CD8-positive, alpha-beta memory T cell (primary cell): ENCODE measurements around the gene CDC25A. TPM values are rescaled to one million over a fixed set of nuclear protein-coding genes. Genes with fewer than 3 reads are reported as not detected.
A peak's percentile ranks its signal among the peaks of the same experiment; 100 is the strongest.

Experiments
- CTCF ChIA-PET: fragments of 350-600 bp; sonication (Branson Sonifier 250); formaldehyde crosslinking; loops from one replicate; lab custom pipeline; 2021; ENCODE audit warnings: antibody characterized with exemption; lab: Charles Lee
- POLR2A ChIA-PET: fragments of 350-600 bp; sonication (Branson Sonifier 250); formaldehyde crosslinking; loops from one replicate; lab custom pipeline; 2021; ENCODE audit warnings: antibody characterized with exemption; lab: Charles Lee
- DNase-seq, 5 donors: peaks; one replicate each; pipeline versions ENCODE4 v3.0.0 to v3.0.0-alpha.2; 2020 to 2022; ENCODE audit warnings: mixed read lengths in 1 of 5
- H3K27ac ChIP-seq: one replicate; pipeline ENCODE4 v1.7.0; 2013; ENCODE audit warnings: low read depth, mild to moderate bottlenecking, low read length, moderate library complexity
- H3K27me3 ChIP-seq: 2 replicates; pipeline ENCODE4 v1.7.0; 2013; ENCODE audit warnings: low read length, mild to moderate bottlenecking; ENCODE audit not compliant: insufficient read depth, poor library complexity, severe bottlenecking
- H3K36me3 ChIP-seq: 2 replicates; pipeline ENCODE4 v1.7.0; 2013; ENCODE audit warnings: mild to moderate bottlenecking, low read length, moderate library complexity; ENCODE audit not compliant: insufficient read depth
- H3K4me1 ChIP-seq: 2 replicates; pipeline ENCODE4 v1.7.0; 2013; ENCODE audit warnings: mild to moderate bottlenecking, low read length, moderate library complexity; ENCODE audit not compliant: insufficient read depth
- H3K4me3 ChIP-seq: 2 replicates; pipeline ENCODE4 v1.7.0; 2013; ENCODE audit warnings: mild to moderate bottlenecking, low read length
- H3K9me3 ChIP-seq: 2 replicates; pipeline ENCODE4 v1.7.0; 2013; ENCODE audit warnings: mild to moderate bottlenecking, low read length
- H3K27ac Mint-ChIP-seq, 8 donors: one replicate each; pipeline ENCODE4 v1.8.0; 2020 to 2021; ENCODE audit warnings: mixed read lengths in 8 of 8, mild to moderate bottlenecking in 6 of 8, inconsistent platforms in 3 of 8, moderate library complexity in 3 of 8
- H3K27me3 Mint-ChIP-seq, 2 donors: one replicate each; pipeline ENCODE4 v1.8.0; 2020 to 2021; ENCODE audit warnings: mixed read lengths in 2 of 2, mild to moderate bottlenecking in 1 of 2, moderate library complexity in 1 of 2
- H3K36me3 Mint-ChIP-seq, 3 donors: one replicate each; pipeline ENCODE4 v1.8.0; 2020 to 2021; ENCODE audit warnings: mixed read lengths in 3 of 3, inconsistent platforms in 1 of 3, mild to moderate bottlenecking in 1 of 3
- H3K4me1 Mint-ChIP-seq, 3 donors: one replicate each; pipeline ENCODE4 v1.8.0; 2020 to 2021; ENCODE audit warnings: mixed read lengths in 3 of 3, inconsistent platforms in 1 of 3, mild to moderate bottlenecking in 1 of 3
- H3K4me3 Mint-ChIP-seq, 7 donors: one replicate each; pipeline ENCODE4 v1.8.0; 2020 to 2021; ENCODE audit warnings: mixed read lengths in 7 of 7, mild to moderate bottlenecking in 6 of 7, moderate library complexity in 4 of 7, inconsistent platforms in 2 of 7
- H3K9me3 Mint-ChIP-seq, 5 donors: one replicate each; pipeline ENCODE4 v1.8.0; 2020 to 2022; ENCODE audit warnings: mixed read lengths in 5 of 5, mild to moderate bottlenecking in 3 of 5, moderate library complexity in 2 of 5, inconsistent platforms in 1 of 5
- polyA plus RNA-seq: library from polyadenylated mRNA; unstranded; fragments of 300-500 nt; fragmentation: Illumina TruSeq; gene quantifications from one replicate; pipeline ENCODE4 v1.2.3, GENCODE V29; 2021
- total RNA-seq, 2 experiments: library from RNA; stranded (reverse); gene quantifications; one replicate each; pipeline ENCODE4 v1.2.3, GENCODE V29; 2021

CDC25A gene
- total and polyA plus RNA-seq, 3 experiments from 2014 or later: 58.4 to 58.8 TPM; not detected in 1

- Histone ChIP-seq H3K4me1 (no peaks in the 10 kb centered on the region), H3K4me3 (no peak overlapping the region), H3K9me3 (no peaks in the 10 kb centered on the region), H3K27ac (no peak overlapping the region), H3K36me3 (no peaks in the 10 kb centered on the region), H3K27me3 (no peaks in the 10 kb centered on the region)
- Mint-ChIP-seq H3K9me3 (no peaks in the 10 kb centered on the region), H3K27ac (peak overlapping the region in 1 of 8 donors; percentile 66), H3K4me3 (no peak overlapping the region), H3K36me3 (peaks cover 0 to 2% (median 0%) of the 10 kb centered on the region in 3 donors), H3K4me1 (no peaks in the 10 kb centered on the region), H3K27me3 (no peaks in the 10 kb centered on the region)
- ChIA-PET POLR2A (no interaction called here), CTCF (no interaction called here)
- no peak for DNase-seq
Observed at GRCh38 chr3:48140336-48140757, 47.9 kb downstream of the CDC25A start.

- no peak for DNase-seq
- Mint-ChIP-seq H3K27me3 (no peaks in the 10 kb centered on the region), H3K9me3 (no peaks in the 10 kb centered on the region), H3K27ac (no peak overlapping the region), H3K4me3 (no peak overlapping the region), H3K36me3 (peaks cover 0 to 2% (median 0%) of the 10 kb centered on the region in 3 donors), H3K4me1 (no peaks in the 10 kb centered on the region)
- H3K27me3 ChIP-seq: no peaks in the 10 kb centered on the region
- POLR2A ChIA-PET: no interaction called here
- no peaks in the 10 kb centered on the region for H3K36me3 ChIP-seq
- no peaks in the 10 kb centered on the region for H3K4me1 ChIP-seq
- CTCF ChIA-PET: interaction anchor here (1.2 kb wide), 1 partner anchor 14 kb away, joined by 3 read pairs; no protein-coding TSS in a partner anchor
- no peak overlapping the region for H3K27ac ChIP-seq
- H3K4me3 ChIP-seq: no peak overlapping the region
- no peaks in the 10 kb centered on the region for H3K9me3 ChIP-seq
Observed at GRCh38 chr3:48137425-48137999, 50.7 kb downstream of the CDC25A start.

- no peak for DNase-seq
- Mint-ChIP-seq H3K36me3 (peaks cover 0 to 2% (median 0%) of the 10 kb centered on the region in 3 donors), H3K27me3 (no peaks in the 10 kb centered on the region)
Observed at GRCh38 chr3:48135552-48136495, 52.4 kb downstream of the CDC25A start.

GRCh38 chr3:48130321-48130904 is 57.8 kb downstream of the CDC25A start:
- no peaks in the 10 kb centered on the region for H3K36me3 Mint-ChIP-seq
- H3K4me1 Mint-ChIP-seq: no peaks in the 10 kb centered on the region
- H3K36me3 ChIP-seq: no peaks in the 10 kb centered on the region
- no peaks in the 10 kb centered on the region for H3K4me1 ChIP-seq
- no peak for DNase-seq
- H3K27ac Mint-ChIP-seq: no peak overlapping the region
- no peaks in the 10 kb centered on the region for H3K9me3 ChIP-seq
- POLR2A ChIA-PET: no interaction called here
- no peaks in the 10 kb centered on the region for H3K27me3 ChIP-seq
- CTCF ChIA-PET: no interaction called here
- no peak overlapping the region for H3K27ac ChIP-seq
- no peak overlapping the region for H3K4me3 Mint-ChIP-seq
- H3K4me3 ChIP-seq: no peak overlapping the region
- no peaks in the 10 kb centered on the region for H3K9me3 Mint-ChIP-seq
- H3K27me3 Mint-ChIP-seq: no peaks in the 10 kb centered on the region

More at GRCh38 chr3:48135552-48136495, 52.4 kb downstream of the CDC25A start:
- H3K4me3 Mint-ChIP-seq: peak overlapping the region in 1 of 7 donors; percentile 36
- Histone ChIP-seq H3K27me3 (no peaks in the 10 kb centered on the region), H3K27ac (no peak overlapping the region), H3K9me3 (no peaks in the 10 kb centered on the region), H3K36me3 (no peaks in the 10 kb centered on the region), H3K4me3 (no peak overlapping the region), H3K4me1 (no peaks in the 10 kb centered on the region)
- H3K27ac Mint-ChIP-seq: no peak overlapping the region
- POLR2A ChIA-PET: no interaction called here
- CTCF ChIA-PET: no interaction called here
- no peaks in the 10 kb centered on the region for H3K9me3 Mint-ChIP-seq
- no peaks in the 10 kb centered on the region for H3K4me1 Mint-ChIP-seq

- ChIA-PET CTCF (no interaction called here), POLR2A (no interaction called here)
Observed at GRCh38 chr3:48129921-48130320, 58.3 kb downstream of the CDC25A start.

GRCh38 chr3:48128774-48129173 is 59.4 kb downstream of the CDC25A start:
- Histone ChIP-seq H3K4me3 (no peak overlapping the region), H3K9me3 (no peaks in the 10 kb centered on the region), H3K36me3 (no peaks in the 10 kb centered on the region), H3K27ac (no peak overlapping the region), H3K4me1 (no peaks in the 10 kb centered on the region), H3K27me3 (no peaks in the 10 kb centered on the region)
- DNase-seq: no peak
- Mint-ChIP-seq H3K9me3 (no peaks in the 10 kb centered on the region), H3K27ac (peak overlapping the region in 1 of 8 donors; percentile 77), H3K36me3 (no peaks in the 10 kb centered on the region), H3K4me1 (no peaks in the 10 kb centered on the region), H3K27me3 (no peaks in the 10 kb centered on the region), H3K4me3 (no peak overlapping the region)
- ChIA-PET POLR2A (no interaction called here), CTCF (no interaction called here)

More at GRCh38 chr3:48129921-48130320, 58.3 kb downstream of the CDC25A start:
- Histone ChIP-seq H3K4me3 (no peak overlapping the region), H3K4me1 (no peaks in the 10 kb centered on the region), H3K27me3 (no peaks in the 10 kb centered on the region), H3K9me3 (no peaks in the 10 kb centered on the region), H3K27ac (no peak overlapping the region), H3K36me3 (no peaks in the 10 kb centered on the region)
- Mint-ChIP-seq H3K9me3 (no peaks in the 10 kb centered on the region), H3K4me1 (no peaks in the 10 kb centered on the region), H3K27ac (no peak overlapping the region), H3K27me3 (no peaks in the 10 kb centered on the region), H3K36me3 (no peaks in the 10 kb centered on the region), H3K4me3 (no peak overlapping the region)
- no peak for DNase-seq

- POLR2A ChIA-PET: no interaction called here
Observed at GRCh38 chr3:48125886-48126622, 62.2 kb downstream of the CDC25A start.

More at GRCh38 chr3:48125886-48126622, 62.2 kb downstream of the CDC25A start:
- Mint-ChIP-seq H3K36me3 (no peaks in the 10 kb centered on the region), H3K27ac (no peak overlapping the region), H3K9me3 (no peaks in the 10 kb centered on the region), H3K4me3 (no peak overlapping the region), H3K4me1 (no peaks in the 10 kb centered on the region), H3K27me3 (no peaks in the 10 kb centered on the region)
- H3K36me3 ChIP-seq: no peaks in the 10 kb centered on the region
- CTCF ChIA-PET: interaction anchor here (1.8 kb wide), 1 partner anchor 20 kb away, joined by 4 read pairs; no protein-coding TSS in a partner anchor
- H3K4me1 ChIP-seq: no peaks in the 10 kb centered on the region
- no peak overlapping the region for H3K4me3 ChIP-seq
- no peak overlapping the region for H3K27ac ChIP-seq
- no peaks in the 10 kb centered on the region for H3K27me3 ChIP-seq
- no peaks in the 10 kb centered on the region for H3K9me3 ChIP-seq
- DNase-seq: no peak
